GM12801 (cell line): ENCODE measurements around the gene RICTOR.

Experiments used
- CTCF ChIP-seq: IDR thresholded peaks from one replicate; pipeline ENCODE4 v1.5.1; 2011; ENCODE audit warnings: control low read depth; ENCODE audit not compliant: insufficient read length; ENCODE audit errors: extremely low read depth

Gene RICTOR

GRCh38 chr5:39076757-39077728 lies 2.8 kb upstream of the RICTOR start:
- no peak for TF ChIP-seq CTCF

GRCh38 chr5:39076101-39076756 lies 2.0 kb upstream of the RICTOR start:
- no peak for TF ChIP-seq CTCF

GRCh38 chr5:39073767-39074016 lies 507 bp downstream of the RICTOR start:
- TF ChIP-seq CTCF = no peak

GRCh38 chr5:39072925-39073766 lies 1.1 kb downstream of the RICTOR start:
- TF ChIP-seq CTCF = no peak

- no peak for TF ChIP-seq CTCF
Observed at GRCh38 chr5:39068099-39068498, 6.1 kb downstream of the RICTOR start.

- TF ChIP-seq CTCF = no peak
Observed at GRCh38 chr5:39064450-39064849, 9.7 kb downstream of the RICTOR start.

- no peak for TF ChIP-seq CTCF
Observed at GRCh38 chr5:39063037-39063436, 11.2 kb downstream of the RICTOR start.
